K562 (cell line): Measurements from ENCODE around the gene SLC20A1. TPM values are rescaled to one million over a fixed set of nuclear protein-coding genes. Genes with fewer than 3 reads are reported as not detected.
A peak's percentile ranks its signal among the peaks of the same experiment; 100 is the strongest.

Experiments used
- ARID2 ChIP-seq: fragments of 450-650 bp; IDR thresholded peaks from 2 replicates; pipeline ENCODE4 v1.6.1; 2017; ENCODE audit warnings: antibody characterized with exemption, mild to moderate bottlenecking
- ELK1 ChIP-seq: sonication (generic); formaldehyde crosslinking; IDR thresholded peaks from 2 replicates; pipeline ENCODE4 v1.8.1; 2022; ENCODE audit warnings: missing genetic modification reagents
- EP300 ChIP-seq: IDR thresholded peaks from 2 replicates; pipeline ENCODE4 v1.6.1; 2012; ENCODE audit warnings: low read length, improper control_type of control experiment
- GABPB1 ChIP-seq: sonication (generic); formaldehyde crosslinking; IDR thresholded peaks from 2 replicates; pipeline ENCODE4 v1.8.0; 2022; ENCODE audit warnings: mild to moderate bottlenecking, missing genetic modification reagents
- HDAC8 ChIP-seq: fragments of 450-650 bp; IDR thresholded peaks from 2 replicates; pipeline ENCODE4 v1.6.1; 2016; ENCODE audit warnings: mild to moderate bottlenecking, missing genetic modification characterization, moderate library complexity, missing compliant biosample characterization
- KDM4B ChIP-seq, 2 experiments: fragments of 450-650 bp in 1 of 2; sonication (generic) in 1 of 2; IDR thresholded peaks; 2 replicates each; pipeline ENCODE4 v1.6.1; 2016 to 2017; ENCODE audit warnings: borderline replicate concordance in 2 of 2, antibody characterized with exemption in 1 of 2, low read depth in 1 of 2, mild to moderate bottlenecking in 1 of 2
- KLF6 ChIP-seq: fragments of 250-450 bp; sonication (Bioruptor Pico); IDR thresholded peaks from 2 replicates; pipeline ENCODE4 v1.4.0; 2020; ENCODE audit warnings: mild to moderate bottlenecking, moderate library complexity, borderline replicate concordance
- NRF1 ChIP-seq, 2 experiments: fragments of 450-650 bp; IDR thresholded peaks in 1 of 2; conservative IDR thresholded peaks in 1 of 2; 2 replicates each; pipeline ENCODE4 v1.6.1; 2014; ENCODE audit warnings: mild to moderate bottlenecking in 2 of 2
- RUNX1 ChIP-seq: sonication (generic); IDR thresholded peaks from 2 replicates; pipeline ENCODE4 v1.6.1; 2016; ENCODE audit warnings: antibody characterized with exemption, low read depth
- SMAD4 ChIP-seq: fragments of 250-450 bp; sonication (Bioruptor Pico); conservative IDR thresholded peaks from 2 replicates; pipeline ENCODE4 v1.8.0; 2021; ENCODE audit warnings: inconsistent platforms, mild to moderate bottlenecking, moderate library complexity
- SMC3 ChIP-seq: conservative IDR thresholded peaks from 2 replicates; pipeline ENCODE4 v1.6.1; 2011; ENCODE audit warnings: low read depth, low read length, improper control_type of control experiment; ENCODE audit not compliant: insufficient read depth
- TCFL5 ChIP-seq: fragments of 250-450 bp; sonication (Bioruptor Pico); conservative IDR thresholded peaks from 2 replicates; pipeline ENCODE4 v1.6.1; 2021; ENCODE audit warnings: mild to moderate bottlenecking, moderate library complexity, matching md5 sums
- ZKSCAN1 ChIP-seq: fragments of 150-350 bp; IDR thresholded peaks from 2 replicates; pipeline ENCODE4 v1.6.1; 2016; ENCODE audit warnings: low read depth, low read length
- ZNF121 ChIP-seq: sonication (generic); formaldehyde crosslinking; conservative IDR thresholded peaks from 2 replicates; pipeline ENCODE4 v1.8.0; 2022; ENCODE audit warnings: missing genetic modification reagents
- ZNF253 ChIP-seq: fragments of 250-450 bp; sonication (Bioruptor Pico); conservative IDR thresholded peaks from 2 replicates; pipeline ENCODE4 v1.6.1; 2021; ENCODE audit warnings: mild to moderate bottlenecking
- ZNF408 ChIP-seq: fragments of 250-450 bp; sonication (Bioruptor Pico); IDR thresholded peaks from 2 replicates; pipeline ENCODE4 v1.4.0; 2020; ENCODE audit warnings: low read depth, mild to moderate bottlenecking, moderate library complexity
- ZNF583 ChIP-seq: fragments of 250-450 bp; sonication (Bioruptor Pico); IDR thresholded peaks from 2 replicates; pipeline ENCODE4 v1.4.0; 2020
- polyA plus RNA-seq, 8 experiments: library from polyadenylated mRNA; depleted of rRNA in 4 of 8; stranded (reverse) in 5 of 8; unstranded in 3 of 8; fragments of >200 nt; fragmentation: Nextera tagmentation in 2 of 8; fragmentation: Illumina TruSeq in 1 of 8; extraction: Ambion mirVana in 2 of 8; extraction: Trizol in 1 of 8; gene quantifications; 2 replicates each; pipeline versions ENCODE4 v1.2.1 to v1.2.3, GENCODE V29; 2011 to 2014; ENCODE audit warnings: inconsistent platforms in 1 of 8, missing spikeins in 1 of 8
- total RNA-seq, 7 experiments: library from RNA; depleted of rRNA in 6 of 7; stranded (reverse); fragments of >200 nt in 6 of 7; fragmentation: Illumina TruSeq in 2 of 7; extraction: Trizol in 2 of 7; gene quantifications; 2 replicates each; pipeline versions ENCODE4 v1.2.1 to v1.2.3, GENCODE V29; 2011 to 2021; ENCODE audit warnings: low replicate concordance in 1 of 7
- TF ChIP-seq, protein P1 (sequence below), 2 experiments: fragments of 450-650 bp in 1 of 2; sonication (generic) in 1 of 2; formaldehyde crosslinking in 1 of 2; IDR thresholded peaks; 2 replicates each; pipeline versions ENCODE4 v1.7.1 to v1.9.0; 2016 to 2022; ENCODE audit warnings: inconsistent platforms in 1 of 2, mild to moderate bottlenecking in 1 of 2, missing genetic modification reagents in 1 of 2

SLC20A1 gene
- total and polyA plus RNA-seq, 9 of the 15 experiments (the other 6 are each of a cell fraction or from before 2014, with no cell fraction given) = 53.8 to 150 (median 74.7) TPM

- TF ChIP-seq, protein P1, sequence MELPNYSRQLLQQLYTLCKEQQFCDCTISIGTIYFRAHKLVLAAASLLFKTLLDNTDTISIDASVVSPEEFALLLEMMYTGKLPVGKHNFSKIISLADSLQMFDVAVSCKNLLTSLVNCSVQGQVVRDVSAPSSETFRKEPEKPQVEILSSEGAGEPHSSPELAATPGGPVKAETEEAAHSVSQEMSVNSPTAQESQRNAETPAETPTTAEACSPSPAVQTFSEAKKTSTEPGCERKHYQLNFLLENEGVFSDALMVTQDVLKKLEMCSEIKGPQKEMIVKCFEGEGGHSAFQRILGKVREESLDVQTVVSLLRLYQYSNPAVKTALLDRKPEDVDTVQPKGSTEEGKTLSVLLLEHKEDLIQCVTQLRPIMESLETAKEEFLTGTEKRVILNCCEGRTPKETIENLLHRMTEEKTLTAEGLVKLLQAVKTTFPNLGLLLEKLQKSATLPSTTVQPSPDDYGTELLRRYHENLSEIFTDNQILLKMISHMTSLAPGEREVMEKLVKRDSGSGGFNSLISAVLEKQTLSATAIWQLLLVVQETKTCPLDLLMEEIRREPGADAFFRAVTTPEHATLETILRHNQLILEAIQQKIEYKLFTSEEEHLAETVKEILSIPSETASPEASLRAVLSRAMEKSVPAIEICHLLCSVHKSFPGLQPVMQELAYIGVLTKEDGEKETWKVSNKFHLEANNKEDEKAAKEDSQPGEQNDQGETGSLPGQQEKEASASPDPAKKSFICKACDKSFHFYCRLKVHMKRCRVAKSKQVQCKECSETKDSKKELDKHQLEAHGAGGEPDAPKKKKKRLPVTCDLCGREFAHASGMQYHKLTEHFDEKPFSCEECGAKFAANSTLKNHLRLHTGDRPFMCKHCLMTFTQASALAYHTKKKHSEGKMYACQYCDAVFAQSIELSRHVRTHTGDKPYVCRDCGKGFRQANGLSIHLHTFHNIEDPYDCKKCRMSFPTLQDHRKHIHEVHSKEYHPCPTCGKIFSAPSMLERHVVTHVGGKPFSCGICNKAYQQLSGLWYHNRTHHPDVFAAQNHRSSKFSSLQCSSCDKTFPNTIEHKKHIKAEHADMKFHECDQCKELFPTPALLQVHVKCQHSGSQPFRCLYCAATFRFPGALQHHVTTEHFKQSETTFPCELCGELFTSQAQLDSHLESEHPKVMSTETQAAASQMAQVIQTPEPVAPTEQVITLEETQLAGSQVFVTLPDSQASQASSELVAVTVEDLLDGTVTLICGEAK (IDR thresholded peaks at IDR 0.05) = no peak
- TF ChIP-seq, protein P1 (CRISPR knock-in tag; IDR thresholded peaks at IDR 0.05) = no peak
- TF ChIP-seq KLF6 (no peak), EP300 (peak; percentile 32; the same call in 1 of the 2 replicates), RUNX1 (no peak), ZNF121 (CRISPR knock-in tag) (peak; percentile 70), ELK1 (CRISPR knock-in tag) (no peak), HDAC8 (tag) (no peak), KDM4B (IDR thresholded peaks at IDR 0.05; ENCODE audit: borderline replicate concordance in 2 of 2, low read depth in 1 of 2) (no peak), ZKSCAN1 (no peak), SMC3 (no peak), TCFL5 (CRISPR knock-in tag) (no peak), GABPB1 (CRISPR knock-in tag) (no peak), ARID2 (no peak), ZNF408 (no peak), NRF1 (conservative IDR thresholded peaks at IDR 0.05 in 1 of 2, IDR thresholded peaks at IDR 0.05 in 1 of 2) (peak; percentile 53 to 60), ZNF253 (CRISPR knock-in tag) (no peak), ZNF583 (CRISPR knock-in tag) (0 out of 2 replicates have a peak, but pooled peaks have one; percentile 30), SMAD4 (CRISPR knock-in tag) (peak; percentile 42; the same call in 1 of the 2 replicates)
Measured at GRCh38 chr2:112686348-112687217, 40.8 kb downstream of the SLC20A1 start (continued).
